ENCODE results near the gene CERS6. TPM values are rescaled to one million over a fixed set of nuclear protein-coding genes. Genes with fewer than 3 reads are reported as not detected.
"Not testable (repeated sequence)": the region's sequence is repeated elsewhere in the genome, so short reads cannot be mapped to it uniquely, and the experiment has no call there.

The CERS6 gene
- total RNA-seq, 1 donor from 2014 or later: 30.8 TPM

DNA sequence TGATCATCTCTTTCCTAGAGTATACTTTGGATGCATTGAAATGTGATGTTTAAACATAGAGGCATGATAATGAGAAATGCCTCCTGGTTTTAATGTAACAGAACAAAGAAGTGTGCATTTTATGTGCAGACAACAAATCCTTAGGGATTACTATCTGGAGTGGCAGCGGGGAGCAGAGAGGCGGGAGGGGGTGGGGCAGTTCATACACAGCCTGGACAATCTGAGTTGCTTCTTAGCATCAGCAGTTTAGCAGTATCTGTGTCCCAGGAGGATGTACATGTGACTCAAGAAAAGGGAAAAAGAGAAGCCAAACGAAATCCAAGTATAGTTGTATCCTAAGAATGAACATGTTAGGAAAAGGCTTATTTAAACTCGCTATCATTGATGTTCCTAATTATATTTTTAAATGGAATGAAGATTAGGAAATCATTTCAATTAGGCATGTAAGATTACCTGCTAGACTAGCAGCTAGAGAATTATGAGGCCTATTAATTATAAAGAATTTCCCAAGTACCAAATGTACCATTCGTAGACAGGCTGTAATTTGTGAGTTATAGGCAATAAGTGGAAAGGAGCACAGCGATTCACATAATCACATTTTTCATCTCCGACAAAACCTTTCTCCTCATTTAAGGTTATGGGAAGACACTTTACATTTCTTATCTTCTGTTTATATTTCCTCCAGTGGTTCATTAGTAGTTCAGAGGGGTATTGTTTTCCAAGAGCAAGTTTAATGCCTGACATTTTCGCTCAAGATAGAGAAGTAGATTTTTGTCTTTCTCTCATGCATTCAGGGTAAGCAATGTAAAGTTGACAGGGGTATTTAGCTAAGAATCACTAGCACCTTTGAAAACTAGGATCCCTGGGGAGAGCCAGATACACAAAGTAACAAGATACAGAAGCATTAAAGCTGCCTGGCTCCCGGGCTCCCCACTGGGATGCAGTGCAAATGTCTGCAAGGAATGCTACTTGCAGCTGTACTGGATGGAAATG, 205.1 kb downstream of the CERS6 start:
- H3K4me1 Mint-ChIP-seq (ENCODE audit: low read depth): peaks cover 20% of the 10 kb centered on the region
- H3K4me3 Mint-ChIP-seq (ENCODE audit: unreplicated experiment): no peak overlapping the region
- TF ChIP-seq, protein P1, sequence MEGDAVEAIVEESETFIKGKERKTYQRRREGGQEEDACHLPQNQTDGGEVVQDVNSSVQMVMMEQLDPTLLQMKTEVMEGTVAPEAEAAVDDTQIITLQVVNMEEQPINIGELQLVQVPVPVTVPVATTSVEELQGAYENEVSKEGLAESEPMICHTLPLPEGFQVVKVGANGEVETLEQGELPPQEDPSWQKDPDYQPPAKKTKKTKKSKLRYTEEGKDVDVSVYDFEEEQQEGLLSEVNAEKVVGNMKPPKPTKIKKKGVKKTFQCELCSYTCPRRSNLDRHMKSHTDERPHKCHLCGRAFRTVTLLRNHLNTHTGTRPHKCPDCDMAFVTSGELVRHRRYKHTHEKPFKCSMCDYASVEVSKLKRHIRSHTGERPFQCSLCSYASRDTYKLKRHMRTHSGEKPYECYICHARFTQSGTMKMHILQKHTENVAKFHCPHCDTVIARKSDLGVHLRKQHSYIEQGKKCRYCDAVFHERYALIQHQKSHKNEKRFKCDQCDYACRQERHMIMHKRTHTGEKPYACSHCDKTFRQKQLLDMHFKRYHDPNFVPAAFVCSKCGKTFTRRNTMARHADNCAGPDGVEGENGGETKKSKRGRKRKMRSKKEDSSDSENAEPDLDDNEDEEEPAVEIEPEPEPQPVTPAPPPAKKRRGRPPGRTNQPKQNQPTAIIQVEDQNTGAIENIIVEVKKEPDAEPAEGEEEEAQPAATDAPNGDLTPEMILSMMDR (IDR thresholded peaks at IDR 0.05): no peak

DNA sequence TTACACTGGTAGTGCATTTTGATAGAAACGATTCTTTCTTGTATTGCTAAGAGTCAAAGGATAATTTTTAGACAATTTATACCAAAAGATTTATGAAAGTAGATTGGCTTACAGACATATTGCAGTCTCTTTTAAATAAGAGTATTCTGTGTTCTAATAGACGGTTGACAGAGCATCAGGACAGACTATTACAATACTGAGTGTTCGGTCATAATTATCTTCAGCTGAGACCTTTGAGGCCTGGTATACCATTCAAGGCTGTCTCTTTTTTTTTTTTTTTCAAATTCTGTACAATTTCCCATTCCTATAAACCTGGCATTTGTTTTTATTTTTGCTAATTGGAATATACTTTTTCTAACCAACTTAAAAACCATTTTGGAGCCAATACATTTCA, 205.8 kb downstream of the CERS6 start:
- Mint-ChIP-seq H3K4me3 (ENCODE audit: unreplicated experiment) (no peak overlapping the region), H3K27me3 (ENCODE audit: low read depth) (no peaks in the 10 kb centered on the region), H3K27ac (ENCODE audit: unreplicated experiment) (no peak overlapping the region), H3K36me3 (ENCODE audit: low read depth) (no peaks in the 10 kb centered on the region), H3K9me3 (ENCODE audit: low read depth) (no peaks in the 10 kb centered on the region), H3K4me1 (ENCODE audit: low read depth) (peaks cover 24% of the 10 kb centered on the region)
- TF ChIP-seq, protein P1 (IDR thresholded peaks at IDR 0.05): no peak
- no peak for DNase-seq (ENCODE audit: low spot score)

More for the DNA sequence above, 205.1 kb downstream of the CERS6 start:
- Mint-ChIP-seq H3K9me3 (ENCODE audit: low read depth) (no peaks in the 10 kb centered on the region), H3K36me3 (ENCODE audit: low read depth) (no peaks in the 10 kb centered on the region), H3K27me3 (ENCODE audit: low read depth) (no peaks in the 10 kb centered on the region), H3K27ac (ENCODE audit: unreplicated experiment) (no peak overlapping the region)
- DNase-seq (ENCODE audit: low spot score): no peak

DNA sequence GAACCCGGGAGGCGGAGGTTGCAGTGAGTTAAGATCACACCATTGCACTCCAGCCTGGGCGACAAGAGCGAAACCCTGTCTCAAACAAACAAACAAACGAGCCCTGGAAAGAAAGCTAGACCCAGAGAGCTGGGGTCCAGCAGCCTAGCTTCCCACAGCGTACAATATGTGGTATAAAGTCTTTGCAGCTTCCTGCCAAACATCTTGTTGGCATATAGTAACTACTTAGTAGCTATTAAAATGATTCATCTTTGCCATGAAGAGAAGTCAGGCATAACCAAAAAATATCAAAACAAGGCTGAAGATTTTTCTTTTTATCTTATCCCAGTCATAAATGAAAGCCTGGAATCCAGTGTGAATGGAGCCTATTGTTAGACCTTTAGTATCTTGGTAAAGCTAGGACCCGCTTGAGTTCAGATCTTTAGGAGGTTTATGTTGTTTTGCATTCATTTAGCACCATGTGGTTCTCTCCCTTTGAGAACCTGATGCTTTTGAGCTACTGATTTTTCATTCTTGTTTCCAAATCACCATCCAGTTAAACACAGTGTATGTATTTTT, 206.7 kb downstream of the CERS6 start:
- Mint-ChIP-seq H3K9me3 (ENCODE audit: low read depth) (no peaks in the 10 kb centered on the region), H3K4me1 (ENCODE audit: low read depth) (peaks cover 24% of the 10 kb centered on the region), H3K4me3 (ENCODE audit: unreplicated experiment) (no peak overlapping the region), H3K36me3 (ENCODE audit: low read depth) (no peaks in the 10 kb centered on the region), H3K27ac (ENCODE audit: unreplicated experiment) (no peak overlapping the region), H3K27me3 (ENCODE audit: low read depth) (no peaks in the 10 kb centered on the region)
- DNase-seq (ENCODE audit: low spot score): no peak
- TF ChIP-seq, protein P1 (IDR thresholded peaks at IDR 0.05): no peak

DNA sequence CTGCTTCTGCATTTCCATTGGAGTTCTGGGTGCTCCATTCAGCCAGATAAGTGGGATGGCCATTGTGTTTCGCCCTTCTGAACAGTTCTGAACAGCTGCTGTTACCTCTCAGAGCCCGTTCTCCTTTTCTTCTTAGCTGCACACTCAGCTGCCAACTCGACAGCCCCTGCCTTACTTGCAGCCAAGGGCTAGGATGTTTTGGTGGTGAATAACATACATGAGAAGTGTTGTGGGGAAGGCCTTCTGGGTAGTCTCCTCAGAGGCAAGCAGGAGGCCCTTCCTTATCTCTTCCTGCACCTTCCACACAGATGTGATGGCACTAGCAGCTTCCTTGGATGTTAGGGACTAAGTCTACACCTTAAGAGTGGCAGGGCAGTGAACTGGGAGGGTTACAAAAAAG, 207.9 kb downstream of the CERS6 start:
- Mint-ChIP-seq H3K4me1 (ENCODE audit: low read depth) (peaks cover 24% of the 10 kb centered on the region), H3K27me3 (ENCODE audit: low read depth) (no peaks in the 10 kb centered on the region), H3K9me3 (ENCODE audit: low read depth) (no peaks in the 10 kb centered on the region), H3K27ac (ENCODE audit: unreplicated experiment) (no peak overlapping the region), H3K4me3 (ENCODE audit: unreplicated experiment) (no peak overlapping the region), H3K36me3 (ENCODE audit: low read depth) (no peaks in the 10 kb centered on the region)
- TF ChIP-seq, protein P1 (IDR thresholded peaks at IDR 0.05): no peak
- no peak for DNase-seq (ENCODE audit: low spot score)

DNA sequence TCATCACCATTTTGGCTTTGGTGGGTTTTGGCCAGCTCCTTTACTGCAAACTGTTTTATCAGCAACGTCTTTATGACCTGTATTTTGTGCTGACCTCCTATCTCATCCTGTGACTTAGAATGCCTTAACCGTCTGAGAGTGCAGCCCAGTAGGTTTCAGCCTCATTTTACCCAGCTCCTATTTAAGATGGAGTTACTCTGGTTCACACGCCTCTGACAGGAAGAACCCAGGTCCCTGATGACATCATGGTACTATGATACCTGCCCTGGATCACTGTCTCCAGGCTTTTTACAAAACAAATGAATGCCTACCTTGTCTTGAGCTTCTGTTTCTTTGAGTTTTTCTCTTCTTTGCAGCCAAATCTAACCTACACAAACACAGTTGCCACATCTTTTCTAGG, 208.6 kb downstream of the CERS6 start:
- not testable (repeated sequence) for DNase-seq (ENCODE audit: low spot score); H3K4me3 Mint-ChIP-seq (ENCODE audit: unreplicated experiment); H3K9me3 Mint-ChIP-seq (ENCODE audit: low read depth); H3K27ac Mint-ChIP-seq (ENCODE audit: unreplicated experiment); H3K36me3 Mint-ChIP-seq (ENCODE audit: low read depth); H3K27me3 Mint-ChIP-seq (ENCODE audit: low read depth)
- peaks cover 24% of the 10 kb centered on the region for H3K4me1 Mint-ChIP-seq (ENCODE audit: low read depth)
